ENCODE data around the gene MKX. TPM values are rescaled to one million over a fixed set of nuclear protein-coding genes. Genes with fewer than 3 reads are reported as not detected.
A peak's percentile ranks its signal among the peaks of the same experiment; 100 is the strongest.

MKX gene
- polyA plus RNA-seq (2013, experiment 1 of 2): 0.30 TPM
- polyA plus RNA-seq (2013, experiment 2 of 2): 0.38 TPM

- H3K27ac ChIP-seq (ENCODE audit: low read depth, low read length): no peak within 1 kb of the TSS
- peak within 1 kb of the TSS; percentile 66 for H3K4me3 ChIP-seq (ENCODE audit: low read length)
- H3K9me3 ChIP-seq (ENCODE audit: insufficient read depth, low read depth, low read length): no peaks in the 10 kb centered on the region
- no peaks in the 10 kb centered on the region for H3K36me3 ChIP-seq (ENCODE audit: insufficient read depth, low read length)
- peaks cover 100% of the 10 kb centered on the region for H3K27me3 ChIP-seq (ENCODE audit: insufficient read depth, low read length)
- H3K4me1 ChIP-seq (ENCODE audit: insufficient read depth, low read length): peaks cover 8% of the 10 kb centered on the region
- WGBS: under 1% methylated on average over 69 of the region's 69 CpGs
- peak within 1 kb of the TSS; percentile 39; the same call in 1 of the 2 replicates for H3K9ac ChIP-seq (ENCODE audit: low read depth, low read length)
Measured at GRCh38 chr10:27745732-27746396, at the start of gene MKX. MKX (minus strand) TSS chr10:27745819; CDS start chr10:27743415, 2,404 bp downstream.

- no peak overlapping the region for H3K9ac ChIP-seq (ENCODE audit: low read depth, low read length)
- no peak overlapping the region for H3K4me3 ChIP-seq (ENCODE audit: low read length)
- H3K9me3 ChIP-seq (ENCODE audit: insufficient read depth, low read depth, low read length): no peaks in the 10 kb centered on the region
- no peak overlapping the region for H3K27ac ChIP-seq (ENCODE audit: low read depth, low read length)
- no peaks in the 10 kb centered on the region; the same call in 1 of the 2 replicates for H3K4me1 ChIP-seq (ENCODE audit: insufficient read depth, low read length)
- no peaks in the 10 kb centered on the region for H3K27me3 ChIP-seq (ENCODE audit: insufficient read depth, low read length)
- 89% methylated on average over 1 of the region's 1 CpG for WGBS
- H3K36me3 ChIP-seq (ENCODE audit: insufficient read depth, low read length): no peaks in the 10 kb centered on the region
Measured at GRCh38 chr10:27794157-27794556, 48.5 kb upstream of the MKX start.

GRCh38 chr10:27792216-27792615 lies 46.6 kb upstream of the MKX start:
- Histone ChIP-seq H3K4me3 (ENCODE audit: low read length) (no peak overlapping the region), H3K27ac (ENCODE audit: low read depth, low read length) (no peak overlapping the region), H3K9me3 (ENCODE audit: insufficient read depth, low read depth, low read length) (no peaks in the 10 kb centered on the region), H3K27me3 (ENCODE audit: insufficient read depth, low read length) (no peaks in the 10 kb centered on the region), H3K9ac (ENCODE audit: low read depth, low read length) (no peak overlapping the region), H3K4me1 (ENCODE audit: insufficient read depth, low read length) (0 out of 2 replicates have a peak, but pooled peaks cover 4% of the 10 kb centered on the region), H3K36me3 (ENCODE audit: insufficient read depth, low read length) (no peaks in the 10 kb centered on the region)
- 96% methylated on average over 2 of the region's 2 CpGs for WGBS

- 0 out of 2 replicates have a peak, but pooled peaks cover 4% of the 10 kb centered on the region for H3K4me1 ChIP-seq (ENCODE audit: insufficient read depth, low read length)
- H3K36me3 ChIP-seq (ENCODE audit: insufficient read depth, low read length): no peaks in the 10 kb centered on the region
- H3K9me3 ChIP-seq (ENCODE audit: insufficient read depth, low read depth, low read length): 0 out of 2 replicates have a peak, but pooled peaks cover 3% of the 10 kb centered on the region
- H3K9ac ChIP-seq (ENCODE audit: low read depth, low read length): no peak overlapping the region
- no peak overlapping the region for H3K27ac ChIP-seq (ENCODE audit: low read depth, low read length)
- WGBS: 89% methylated on average over 2 of the region's 2 CpGs
- H3K4me3 ChIP-seq (ENCODE audit: low read length): no peak overlapping the region
- H3K27me3 ChIP-seq (ENCODE audit: insufficient read depth, low read length): no peaks in the 10 kb centered on the region
Measured at GRCh38 chr10:27784272-27784671, 38.7 kb upstream of the MKX start.

GRCh38 chr10:27783660-27784059 lies 38.0 kb upstream of the MKX start:
- 0 out of 2 replicates have a peak, but pooled peaks cover 3% of the 10 kb centered on the region for H3K9me3 ChIP-seq (ENCODE audit: insufficient read depth, low read depth, low read length)
- 29% methylated on average over 1 of the region's 1 CpG for WGBS
- no peak overlapping the region for H3K4me3 ChIP-seq (ENCODE audit: low read length)

GRCh38 chr10:27779462-27780015 lies 33.9 kb upstream of the MKX start:
- Histone ChIP-seq H3K4me3 (ENCODE audit: low read length) (no peak overlapping the region), H3K9ac (ENCODE audit: low read depth, low read length) (no peak overlapping the region), H3K27ac (ENCODE audit: low read depth, low read length) (no peak overlapping the region), H3K27me3 (ENCODE audit: insufficient read depth, low read length) (no peaks in the 10 kb centered on the region), H3K9me3 (ENCODE audit: insufficient read depth, low read depth, low read length) (0 out of 2 replicates have a peak, but pooled peaks cover 3% of the 10 kb centered on the region), H3K36me3 (ENCODE audit: insufficient read depth, low read length) (no peaks in the 10 kb centered on the region), H3K4me1 (ENCODE audit: insufficient read depth, low read length) (peaks cover 7% of the 10 kb centered on the region; the same call in 1 of the 2 replicates)
- WGBS: 89% methylated on average over 9 of the region's 9 CpGs

More at GRCh38 chr10:27783660-27784059, 38.0 kb upstream of the MKX start:
- no peaks in the 10 kb centered on the region for H3K36me3 ChIP-seq (ENCODE audit: insufficient read depth, low read length)
- 0 out of 2 replicates have a peak, but pooled peaks cover 3% of the 10 kb centered on the region for H3K4me1 ChIP-seq (ENCODE audit: insufficient read depth, low read length)
- no peaks in the 10 kb centered on the region for H3K27me3 ChIP-seq (ENCODE audit: insufficient read depth, low read length)
- H3K27ac ChIP-seq (ENCODE audit: low read depth, low read length): no peak overlapping the region
- H3K9ac ChIP-seq (ENCODE audit: low read depth, low read length): no peak overlapping the region

- WGBS: 51% methylated on average over 2 of the region's 2 CpGs
- H3K9ac ChIP-seq (ENCODE audit: low read depth, low read length): no peak overlapping the region
- no peaks in the 10 kb centered on the region for H3K27me3 ChIP-seq (ENCODE audit: insufficient read depth, low read length)
- H3K4me1 ChIP-seq (ENCODE audit: insufficient read depth, low read length): peaks cover 17% of the 10 kb centered on the region; the same call in 1 of the 2 replicates
- no peaks in the 10 kb centered on the region for H3K36me3 ChIP-seq (ENCODE audit: insufficient read depth, low read length)
- no peak overlapping the region for H3K27ac ChIP-seq (ENCODE audit: low read depth, low read length)
- H3K9me3 ChIP-seq (ENCODE audit: insufficient read depth, low read depth, low read length): no peaks in the 10 kb centered on the region
- no peak overlapping the region for H3K4me3 ChIP-seq (ENCODE audit: low read length)
Measured at GRCh38 chr10:27774831-27775230, 29.2 kb upstream of the MKX start.

GRCh38 chr10:27771231-27771630 lies 25.6 kb upstream of the MKX start:
- peaks cover 17% of the 10 kb centered on the region; the same call in 1 of the 2 replicates for H3K4me1 ChIP-seq (ENCODE audit: insufficient read depth, low read length)
- H3K27me3 ChIP-seq (ENCODE audit: insufficient read depth, low read length): no peaks in the 10 kb centered on the region
- H3K36me3 ChIP-seq (ENCODE audit: insufficient read depth, low read length): no peaks in the 10 kb centered on the region
- no peak overlapping the region for H3K27ac ChIP-seq (ENCODE audit: low read depth, low read length)
- no peak overlapping the region for H3K4me3 ChIP-seq (ENCODE audit: low read length)
- no peak overlapping the region for H3K9ac ChIP-seq (ENCODE audit: low read depth, low read length)
- 78% methylated on average over 1 of the region's 4 CpGs for WGBS
- no peaks in the 10 kb centered on the region for H3K9me3 ChIP-seq (ENCODE audit: insufficient read depth, low read depth, low read length)

- H3K9me3 ChIP-seq (ENCODE audit: insufficient read depth, low read depth, low read length): no peaks in the 10 kb centered on the region
- H3K27ac ChIP-seq (ENCODE audit: low read depth, low read length): no peak overlapping the region
- WGBS: 90% methylated on average over 2 of the region's 2 CpGs
- no peaks in the 10 kb centered on the region for H3K36me3 ChIP-seq (ENCODE audit: insufficient read depth, low read length)
- no peak overlapping the region for H3K4me3 ChIP-seq (ENCODE audit: low read length)
- no peak overlapping the region for H3K9ac ChIP-seq (ENCODE audit: low read depth, low read length)
- peaks cover 16% of the 10 kb centered on the region; the same call in 1 of the 2 replicates for H3K4me1 ChIP-seq (ENCODE audit: insufficient read depth, low read length)
- no peaks in the 10 kb centered on the region for H3K27me3 ChIP-seq (ENCODE audit: insufficient read depth, low read length)
Measured at GRCh38 chr10:27770181-27770580, 24.6 kb upstream of the MKX start.

GRCh38 chr10:27760867-27761266 lies 15.2 kb upstream of the MKX start:
- Histone ChIP-seq H3K27ac (ENCODE audit: low read depth, low read length) (no peak overlapping the region), H3K27me3 (ENCODE audit: insufficient read depth, low read length) (no peaks in the 10 kb centered on the region), H3K9ac (ENCODE audit: low read depth, low read length) (no peak overlapping the region), H3K36me3 (ENCODE audit: insufficient read depth, low read length) (no peaks in the 10 kb centered on the region), H3K4me3 (ENCODE audit: low read length) (no peak overlapping the region), H3K9me3 (ENCODE audit: insufficient read depth, low read depth, low read length) (no peaks in the 10 kb centered on the region), H3K4me1 (ENCODE audit: insufficient read depth, low read length) (no peaks in the 10 kb centered on the region)
- WGBS: 96% methylated on average over 5 of the region's 5 CpGs

GRCh38 chr10:27759483-27760272 lies 14.1 kb upstream of the MKX start:
- no peak overlapping the region for H3K9ac ChIP-seq (ENCODE audit: low read depth, low read length)
- no peaks in the 10 kb centered on the region for H3K9me3 ChIP-seq (ENCODE audit: insufficient read depth, low read depth, low read length)
- no peak overlapping the region for H3K27ac ChIP-seq (ENCODE audit: low read depth, low read length)
- WGBS: 83% methylated on average over 5 of the region's 5 CpGs
- no peaks in the 10 kb centered on the region for H3K36me3 ChIP-seq (ENCODE audit: insufficient read depth, low read length)
- no peak overlapping the region for H3K4me3 ChIP-seq (ENCODE audit: low read length)
- no peaks in the 10 kb centered on the region for H3K27me3 ChIP-seq (ENCODE audit: insufficient read depth, low read length)
- no peaks in the 10 kb centered on the region for H3K4me1 ChIP-seq (ENCODE audit: insufficient read depth, low read length)
